Measurements from ENCODE around the gene GIPC2.

GRCh38 chr1:78069784-78070183, 24.0 kb downstream of the GIPC2 start:
- no peak for TF ChIP-seq POLR2AphosphoS5 (IDR thresholded peaks at IDR 0.05)
- TF ChIP-seq, protein P1, sequence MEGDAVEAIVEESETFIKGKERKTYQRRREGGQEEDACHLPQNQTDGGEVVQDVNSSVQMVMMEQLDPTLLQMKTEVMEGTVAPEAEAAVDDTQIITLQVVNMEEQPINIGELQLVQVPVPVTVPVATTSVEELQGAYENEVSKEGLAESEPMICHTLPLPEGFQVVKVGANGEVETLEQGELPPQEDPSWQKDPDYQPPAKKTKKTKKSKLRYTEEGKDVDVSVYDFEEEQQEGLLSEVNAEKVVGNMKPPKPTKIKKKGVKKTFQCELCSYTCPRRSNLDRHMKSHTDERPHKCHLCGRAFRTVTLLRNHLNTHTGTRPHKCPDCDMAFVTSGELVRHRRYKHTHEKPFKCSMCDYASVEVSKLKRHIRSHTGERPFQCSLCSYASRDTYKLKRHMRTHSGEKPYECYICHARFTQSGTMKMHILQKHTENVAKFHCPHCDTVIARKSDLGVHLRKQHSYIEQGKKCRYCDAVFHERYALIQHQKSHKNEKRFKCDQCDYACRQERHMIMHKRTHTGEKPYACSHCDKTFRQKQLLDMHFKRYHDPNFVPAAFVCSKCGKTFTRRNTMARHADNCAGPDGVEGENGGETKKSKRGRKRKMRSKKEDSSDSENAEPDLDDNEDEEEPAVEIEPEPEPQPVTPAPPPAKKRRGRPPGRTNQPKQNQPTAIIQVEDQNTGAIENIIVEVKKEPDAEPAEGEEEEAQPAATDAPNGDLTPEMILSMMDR (IDR thresholded peaks at IDR 0.05), result no peak

Data from suprapubic skin (tissue), 3 donors.